ENCODE measurements around the gene NIN.
"Not testable (repeated sequence)": the region's sequence is repeated elsewhere in the genome, so short reads cannot be mapped to it uniquely, and the experiment has no call there.

NIN gene

DNA sequence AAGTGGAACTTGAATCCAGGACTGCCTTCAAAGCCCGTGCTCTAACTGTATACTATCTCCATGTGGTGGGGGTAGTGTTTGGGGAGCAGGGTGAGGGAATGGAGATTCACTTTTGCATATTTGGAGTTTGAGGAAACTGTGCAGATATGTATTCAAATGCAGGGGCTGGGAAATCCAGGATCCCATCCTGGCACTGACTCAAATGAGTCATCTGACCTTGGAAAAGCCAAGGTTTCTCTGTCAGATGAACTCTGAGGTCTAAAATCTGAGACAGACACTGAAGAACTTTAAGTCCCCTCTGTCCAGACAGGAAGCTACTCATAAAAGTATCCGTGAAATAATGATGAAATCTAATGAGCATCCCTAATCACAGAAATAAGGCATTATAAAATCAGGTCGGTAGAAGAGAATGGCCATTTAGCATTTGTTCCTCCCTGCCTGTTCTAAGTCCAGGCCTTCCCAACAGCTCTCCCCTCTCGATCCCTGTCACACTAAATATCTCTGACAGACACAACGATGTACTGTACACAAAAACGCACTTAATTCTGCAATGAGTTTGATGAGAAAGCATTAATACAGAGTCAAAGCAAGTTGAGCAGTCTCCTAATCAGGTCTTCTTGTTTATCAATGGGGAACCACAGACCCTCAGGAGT is 14.4 kb downstream of the NIN start:
- DNase-seq: no peak

DNA sequence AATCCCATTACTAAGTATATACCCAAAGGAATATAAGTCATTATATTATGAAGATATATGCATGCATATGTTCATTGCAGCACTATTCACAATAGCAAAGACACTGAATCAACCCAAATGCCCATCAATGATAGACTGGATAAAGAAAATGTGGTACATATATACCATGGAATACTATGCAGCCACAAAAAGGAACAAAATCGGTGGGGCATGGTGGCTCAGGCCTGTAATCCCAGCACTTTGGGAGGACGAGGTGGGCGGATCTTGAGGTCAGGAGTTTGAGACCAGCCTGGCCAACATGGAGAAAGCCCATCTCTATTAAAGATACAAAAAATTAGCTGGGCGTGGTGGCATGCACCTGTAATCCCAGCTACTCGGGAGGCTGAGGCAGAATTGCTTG is 15.4 kb downstream of the NIN start:
- not testable (repeated sequence) for DNase-seq

DNA sequence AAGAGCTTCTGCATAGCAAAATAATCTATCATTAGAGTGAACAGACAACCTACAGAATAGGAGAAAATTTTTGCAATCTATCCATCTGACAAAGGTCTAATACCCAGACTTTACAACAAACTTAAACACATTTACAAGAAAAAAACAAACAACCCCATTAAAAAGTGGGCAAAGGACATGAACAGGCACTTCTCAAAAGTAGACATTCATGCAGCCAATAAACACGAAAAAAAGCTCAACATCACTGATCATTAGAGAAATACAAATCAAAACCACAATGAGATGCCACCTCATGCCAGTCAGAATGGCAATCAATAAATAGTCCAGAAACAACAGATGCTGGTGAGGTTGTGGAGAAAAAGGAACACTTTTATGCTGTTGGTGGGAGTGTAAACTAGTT is 15.9 kb downstream of the NIN start:
- DNase-seq: not testable (repeated sequence)

DNA sequence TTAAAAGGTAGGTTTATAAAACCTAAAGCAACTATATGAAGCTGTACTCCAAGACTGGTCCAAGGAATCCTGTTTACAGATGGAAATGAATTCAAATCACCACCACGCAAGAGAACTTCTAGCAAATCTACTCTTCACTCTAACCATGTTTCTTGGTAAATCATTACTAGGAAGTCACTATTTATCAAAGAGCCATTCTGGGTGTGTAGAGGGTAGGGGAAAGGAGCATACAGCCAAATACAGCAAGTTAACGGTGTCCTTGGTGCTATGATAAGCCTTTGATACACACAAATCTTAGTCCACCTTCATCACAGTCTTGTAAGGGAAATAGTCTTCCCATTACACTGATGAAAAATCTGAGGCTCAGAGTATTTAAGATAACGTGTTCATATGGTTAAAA is 16.8 kb downstream of the NIN start:
- no peak for DNase-seq

DNA sequence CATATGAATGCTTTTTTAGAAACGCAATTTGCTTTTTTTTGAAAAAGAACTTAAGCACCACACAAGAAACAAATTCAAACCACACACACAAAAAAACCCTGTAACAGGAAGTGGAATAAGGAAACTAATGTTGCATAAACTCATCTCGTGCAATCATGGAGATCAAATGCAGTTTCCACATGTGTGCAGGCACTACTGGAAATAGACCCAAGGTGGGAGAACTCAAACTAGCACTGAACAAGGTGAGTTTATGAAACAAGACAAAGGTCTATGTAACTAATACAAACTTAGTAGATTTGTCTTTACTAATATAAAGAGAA is 17.5 kb downstream of the NIN start:
- DNase-seq: no peak

DNA sequence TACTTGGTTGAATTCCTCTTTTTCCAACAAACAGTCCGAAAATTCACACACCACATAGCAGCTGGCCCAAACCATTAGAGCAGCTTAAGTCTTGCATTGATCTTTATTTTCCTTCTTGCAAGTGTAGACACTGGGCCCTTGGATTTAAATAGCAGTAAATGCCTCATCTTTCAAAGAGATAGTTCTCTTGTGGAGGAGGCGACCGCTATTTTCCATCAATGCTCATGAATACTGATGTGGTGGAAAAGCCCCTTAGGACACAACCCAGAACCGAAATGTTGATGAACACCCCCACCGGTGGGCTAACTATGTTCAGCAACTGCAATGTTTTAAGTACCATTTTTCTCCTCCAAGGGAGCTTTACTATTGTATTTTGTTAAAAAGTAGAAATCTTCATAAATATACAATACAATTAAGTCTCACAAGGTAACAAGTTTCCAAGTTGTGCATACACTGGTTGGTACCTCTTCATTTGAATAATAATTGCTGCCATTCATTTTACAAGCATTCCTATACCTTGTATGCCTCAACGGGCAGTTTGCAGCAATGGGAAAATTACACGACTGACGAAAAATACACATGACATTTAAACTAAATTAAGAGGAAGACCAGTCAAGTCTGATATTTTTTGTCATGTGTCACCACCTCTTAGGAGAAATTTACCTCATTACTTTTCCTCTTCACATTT is 18.0 kb downstream of the NIN start:
- DNase-seq: no peak

DNA sequence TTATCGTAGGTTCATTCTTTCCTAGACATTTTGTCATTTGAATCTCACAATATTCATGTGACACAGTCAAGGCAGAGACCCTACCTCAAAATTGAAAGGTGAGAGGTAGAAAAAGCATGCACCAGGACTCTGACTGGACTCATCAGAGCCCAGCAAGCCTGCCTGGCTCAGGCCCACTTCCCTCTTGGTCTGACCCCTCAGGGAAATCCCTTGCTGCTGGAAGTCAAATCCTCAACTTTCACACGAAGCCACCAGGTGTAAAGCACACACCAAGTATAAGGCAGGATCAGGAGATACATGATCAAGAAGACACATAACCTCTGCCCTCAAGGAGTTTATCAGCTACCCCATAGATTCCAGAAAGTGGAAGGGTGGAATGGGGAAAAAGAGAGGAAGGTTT is 18.8 kb downstream of the NIN start:
- no peak for DNase-seq

DNA sequence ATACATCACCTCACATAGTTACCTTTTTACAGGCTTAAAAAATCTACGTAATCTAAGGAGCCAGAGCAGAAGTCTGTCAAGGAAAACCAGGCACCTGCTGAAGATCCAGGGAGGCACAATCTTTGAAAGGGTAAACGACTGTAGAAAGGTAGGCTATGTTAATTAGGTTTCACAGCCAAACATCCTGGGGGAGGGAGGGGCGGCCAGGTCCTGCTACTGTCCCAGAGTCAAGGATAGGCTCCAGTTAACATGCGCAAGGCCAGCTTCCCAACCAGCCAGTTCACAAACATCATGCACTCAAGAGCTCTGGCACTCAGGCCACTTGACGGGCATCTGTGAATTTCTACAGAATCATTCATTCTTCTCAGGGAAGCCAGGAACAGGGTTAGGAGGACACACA is 22.9 kb downstream of the NIN start:
- no peak for DNase-seq

DNA sequence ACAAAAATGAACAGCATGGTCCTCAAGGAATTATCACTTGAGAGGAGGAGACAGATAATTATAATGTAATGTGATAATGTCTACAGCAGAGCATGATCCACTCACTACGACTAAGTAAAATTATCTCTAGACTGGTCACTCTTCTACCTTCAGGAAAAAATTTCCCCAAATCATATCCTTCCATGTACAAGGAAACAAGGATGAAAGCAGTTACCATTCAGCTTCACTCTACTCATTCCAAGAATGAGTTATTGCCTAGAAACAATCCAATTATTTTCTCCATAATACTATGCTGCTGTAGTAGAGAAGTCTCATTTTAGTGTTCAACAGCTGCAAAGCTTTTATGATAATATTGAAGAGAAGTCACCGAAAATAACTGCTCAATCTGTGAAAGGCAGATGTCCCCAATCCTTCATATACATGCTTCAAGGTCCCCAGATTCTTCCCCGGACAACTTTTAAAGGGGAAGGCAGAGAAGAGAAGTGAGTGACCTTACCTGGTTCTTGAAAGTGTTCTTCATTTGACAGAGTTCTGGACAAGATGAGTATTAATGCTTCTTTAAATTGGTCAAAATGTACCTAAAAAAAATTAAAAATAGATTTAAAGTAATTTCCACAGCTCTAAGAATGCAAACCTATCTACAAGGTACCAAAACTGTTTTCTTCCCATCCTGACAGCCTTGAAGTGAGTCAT is 24.6 kb downstream of the NIN start:
- DNase-seq: no peak

DNA sequence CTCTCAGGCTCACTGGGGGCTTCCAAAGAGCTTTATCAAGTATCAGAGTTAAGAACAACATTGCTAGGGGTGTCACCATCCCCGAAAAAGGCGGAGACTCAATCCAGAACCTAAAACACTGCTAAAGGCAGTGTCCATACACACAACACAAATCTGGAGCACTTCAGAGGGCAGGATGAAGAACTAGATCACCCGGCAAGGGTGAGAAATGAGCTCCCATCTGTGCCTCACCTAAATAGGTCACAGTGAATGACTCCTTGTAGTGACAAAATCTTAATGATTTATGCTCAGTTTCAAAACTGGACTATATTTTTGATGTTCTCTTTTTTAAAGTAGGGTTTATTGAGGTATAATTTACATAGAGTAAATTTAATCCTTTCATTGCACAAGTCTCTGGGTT is 25.6 kb downstream of the NIN start:
- DNase-seq: no peak

DNA sequence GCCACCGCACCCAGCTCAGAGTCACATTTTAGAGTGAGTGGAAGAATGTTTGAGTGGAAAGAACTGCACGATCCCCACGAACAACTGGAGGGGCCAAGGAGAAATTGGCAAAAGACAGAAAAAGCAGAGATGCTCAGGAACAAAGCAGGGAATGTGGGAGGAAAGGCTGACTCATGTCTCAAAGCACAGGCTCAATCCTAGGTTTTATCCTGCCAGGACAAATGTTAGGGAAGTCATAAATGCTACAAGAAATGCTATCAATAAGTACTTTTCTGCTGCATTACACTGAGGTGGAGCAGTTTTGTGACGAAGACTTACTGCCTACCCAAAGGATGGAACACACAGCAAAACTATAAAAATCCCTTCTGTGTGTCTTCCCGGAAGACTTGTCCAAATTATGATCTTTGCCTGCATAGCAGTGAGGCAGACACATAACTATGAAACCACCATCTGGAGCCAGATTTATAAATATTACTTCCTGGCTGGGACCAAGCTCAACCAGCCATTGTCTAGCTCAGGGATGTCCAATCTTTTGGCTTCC is 26.7 kb downstream of the NIN start:
- no peak for DNase-seq

DNA sequence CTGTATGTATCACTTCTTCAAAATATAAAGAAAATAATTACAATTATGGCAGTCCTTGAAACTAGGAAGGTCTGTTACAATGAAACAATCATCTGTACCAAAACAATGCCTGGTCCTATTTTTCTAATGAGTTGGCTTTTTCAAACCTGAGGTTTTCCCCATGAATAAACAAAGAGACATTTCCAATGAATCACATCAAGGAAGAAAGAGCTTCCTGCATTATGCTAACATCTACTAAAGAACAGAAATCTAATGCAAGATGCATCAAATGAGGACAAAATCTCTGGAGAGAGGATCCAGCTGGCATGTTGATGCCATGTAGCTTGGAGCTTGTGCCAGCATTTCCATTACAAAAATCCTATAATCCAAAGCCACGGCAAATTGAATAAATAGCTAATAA is 29.3 kb downstream of the NIN start:
- DNase-seq: no peak

DNA sequence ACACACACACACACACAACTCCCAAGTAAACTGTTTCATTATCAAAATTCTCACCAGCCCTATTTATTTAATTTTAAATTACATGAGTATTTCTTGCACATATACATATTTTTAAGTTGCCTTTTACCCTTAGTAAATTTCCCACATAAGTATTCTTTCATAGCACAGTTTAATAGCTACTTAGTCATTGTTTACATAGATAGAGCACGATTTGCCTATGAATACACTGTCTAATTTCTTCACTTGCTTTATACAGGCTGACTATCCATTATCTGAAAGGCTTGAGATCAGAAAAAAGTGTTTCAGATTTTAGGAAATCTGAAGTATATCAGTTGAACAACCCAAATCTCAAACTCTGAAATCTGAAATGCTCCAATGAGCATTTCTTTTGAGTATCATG is 30.9 kb downstream of the NIN start:
- no peak for DNase-seq

DNA sequence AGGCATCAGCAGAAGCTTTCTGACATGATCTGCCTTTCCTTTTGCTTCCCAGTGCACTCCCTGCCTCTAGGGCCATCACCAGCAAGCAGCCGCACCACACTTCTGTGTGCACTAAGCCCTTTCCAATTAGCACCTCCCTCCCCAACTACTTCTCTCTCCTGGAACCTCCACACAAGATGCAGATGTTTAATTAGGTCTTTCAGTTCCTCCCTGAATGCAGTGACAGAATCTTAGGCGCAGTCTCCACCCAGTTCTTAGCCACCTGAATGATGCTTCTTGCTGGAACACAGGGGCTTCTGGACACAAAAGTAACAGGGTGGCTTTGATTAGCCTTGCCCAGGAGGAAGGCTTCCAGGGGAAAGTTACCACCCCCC is 32.9 kb downstream of the NIN start:
- DNase-seq: no peak

DNA sequence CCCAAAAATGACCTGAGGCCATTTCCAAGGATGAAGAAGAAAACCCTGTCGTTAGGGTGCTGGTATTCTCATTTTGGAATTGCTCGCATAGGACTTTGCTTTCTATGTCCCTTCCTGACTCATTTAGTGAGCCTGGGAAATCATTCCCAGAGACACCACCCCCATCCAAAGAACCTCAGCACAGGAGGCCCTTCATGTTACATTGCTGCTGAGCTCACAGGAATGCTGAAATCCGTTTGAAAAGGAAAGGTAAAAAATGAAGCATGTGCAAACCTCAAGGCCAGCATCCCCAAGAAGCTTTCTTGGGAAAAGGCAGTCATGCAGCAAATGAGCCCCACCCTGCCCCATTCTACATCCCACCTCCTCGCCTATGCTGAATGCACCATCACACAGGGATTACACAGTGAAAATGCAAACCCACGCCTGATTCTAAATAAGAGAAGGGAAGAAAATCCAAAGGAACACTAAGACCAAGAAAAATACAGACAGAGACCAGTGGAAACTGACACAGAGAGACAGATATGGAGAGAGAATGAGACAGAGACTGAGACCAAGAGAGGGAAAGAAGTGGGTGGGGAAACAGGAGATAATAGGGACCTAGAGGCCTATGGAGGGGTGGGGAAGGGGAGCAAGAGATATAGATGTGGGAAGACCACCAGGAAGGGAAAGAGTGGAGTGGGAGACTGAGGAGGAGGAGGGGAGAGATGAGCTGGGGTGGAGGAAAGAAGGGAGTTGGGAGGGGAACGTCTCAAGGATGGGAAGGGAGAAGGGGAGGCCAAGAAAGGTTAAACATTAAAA is 33.5 kb downstream of the NIN start:
- DNase-seq: no peak

DNA sequence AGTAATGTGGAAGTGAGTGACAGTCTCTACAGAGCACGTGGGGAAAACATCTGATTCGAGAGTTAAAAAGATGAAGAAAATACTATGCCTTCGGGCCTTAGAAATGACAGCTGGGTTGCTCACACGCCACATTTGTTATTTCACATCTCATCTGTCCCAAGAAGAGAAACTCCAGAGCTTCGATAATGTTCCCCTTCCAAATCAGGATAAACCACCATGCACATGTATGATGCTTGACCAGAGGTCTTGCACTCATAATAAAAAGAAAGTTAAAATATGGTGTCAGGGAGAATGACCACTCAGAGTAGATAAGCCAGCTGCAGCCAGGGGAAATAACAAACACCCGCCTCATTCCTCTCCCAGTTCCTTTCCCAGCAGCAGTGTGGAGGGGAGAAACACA is 34.6 kb downstream of the NIN start:
- no peak for DNase-seq

DNA sequence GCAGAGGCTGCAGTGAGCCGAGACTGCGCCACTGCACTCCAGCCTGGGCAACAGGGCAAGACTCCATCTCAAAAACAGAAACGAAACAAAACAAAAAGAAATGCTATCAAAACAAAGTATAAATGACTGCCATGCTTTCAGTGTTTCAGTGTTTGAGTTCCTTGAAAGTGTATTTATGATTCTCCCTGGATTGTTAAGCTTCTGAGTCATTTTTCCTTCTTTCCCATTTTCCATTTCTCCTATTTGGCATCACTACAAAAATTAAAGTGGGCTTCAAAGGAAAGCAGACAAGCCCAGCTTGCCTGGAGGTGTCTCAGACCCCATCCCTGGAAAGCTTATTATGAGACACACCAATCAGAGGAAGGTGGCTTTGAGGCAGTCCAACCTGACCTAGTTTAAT is 35.1 kb downstream of the NIN start:
- no peak for DNase-seq

DNA sequence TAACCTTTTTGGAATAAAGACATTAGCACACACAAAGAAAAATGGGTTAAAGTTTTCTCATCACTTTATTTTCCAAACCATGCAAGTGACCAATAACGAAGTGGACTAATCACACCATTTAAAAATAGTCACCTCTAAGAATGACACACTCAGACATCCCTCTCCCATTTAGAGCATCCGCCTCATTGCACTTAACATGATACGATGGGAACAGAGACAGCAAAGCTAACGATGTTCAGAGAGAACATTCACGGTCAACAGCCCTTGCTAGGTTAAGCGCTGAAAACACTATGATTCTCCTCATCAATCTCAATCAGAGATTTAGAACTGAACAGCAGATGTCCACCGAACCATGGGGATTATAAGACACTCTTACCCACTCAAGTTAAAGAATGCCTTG is 35.8 kb downstream of the NIN start:
- no peak for DNase-seq

DNA sequence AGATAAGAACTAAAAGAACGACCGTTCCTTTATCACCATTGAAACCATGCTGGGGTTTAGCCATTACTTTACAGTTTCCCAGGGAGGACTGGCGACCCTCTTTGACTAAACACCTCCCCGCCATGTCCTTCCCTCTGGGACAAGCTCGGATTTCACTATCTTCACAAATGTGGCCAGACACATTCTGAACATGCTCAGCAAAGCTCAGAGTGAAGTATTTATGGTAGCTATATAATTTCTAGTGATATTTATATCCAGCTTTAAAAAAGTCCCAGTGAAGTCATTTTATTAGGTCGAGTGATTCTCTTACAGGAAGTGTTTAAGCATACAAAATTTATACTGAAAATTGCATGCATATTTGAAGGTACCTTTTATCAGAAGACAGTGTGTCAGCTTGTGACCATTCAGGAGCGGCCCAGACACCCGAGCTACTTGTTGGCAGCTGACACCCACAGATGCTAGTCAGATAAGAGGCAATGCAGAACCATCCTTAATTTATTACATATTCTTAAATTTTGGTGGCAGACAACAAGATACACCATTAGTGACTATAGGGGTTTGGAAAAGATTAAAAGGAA is 36.8 kb downstream of the NIN start:
- no peak for DNase-seq

DNA sequence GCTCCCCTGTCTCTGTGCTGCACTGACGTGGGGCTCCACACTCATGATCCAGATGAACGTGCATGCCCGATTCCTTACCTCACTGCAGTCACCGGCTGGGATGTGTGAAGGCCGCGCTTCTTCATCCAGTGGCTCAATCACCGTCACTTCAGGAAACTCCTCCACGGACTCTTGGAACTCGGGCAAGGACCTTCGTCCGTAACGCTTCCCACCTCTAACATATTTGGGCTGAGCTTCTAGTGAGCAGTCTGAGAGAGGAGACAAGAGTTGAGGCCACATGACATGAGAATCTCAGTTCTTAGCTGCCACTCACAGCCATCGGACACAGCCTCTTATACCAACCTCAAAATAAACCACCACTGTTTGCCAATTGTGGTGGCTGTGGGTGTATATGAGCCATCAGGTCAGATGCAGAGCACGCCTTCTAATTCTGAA is 38.3 kb downstream of the NIN start:
- no peak for DNase-seq

DNA sequence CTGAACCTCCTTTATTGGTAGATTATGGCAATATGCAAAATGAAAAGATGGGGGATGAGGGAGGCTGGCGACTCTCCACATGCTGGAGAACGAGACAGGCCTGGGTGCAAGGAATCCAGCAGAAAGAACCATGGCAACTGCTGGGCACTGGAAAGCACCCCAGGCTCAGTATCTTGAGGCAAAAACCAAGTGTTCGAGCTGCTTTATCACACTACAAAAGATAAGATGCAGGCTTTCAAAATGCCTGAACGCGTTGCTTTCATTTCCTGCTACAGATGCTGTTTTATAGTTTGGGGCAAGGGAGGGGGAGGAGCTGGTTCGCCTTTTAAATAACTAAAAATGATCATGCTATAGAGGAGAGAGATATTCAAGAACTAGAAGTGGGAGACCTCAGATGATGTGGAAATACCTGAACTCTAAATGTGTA is 38.9 kb downstream of the NIN start:
- DNase-seq: no peak

DNA sequence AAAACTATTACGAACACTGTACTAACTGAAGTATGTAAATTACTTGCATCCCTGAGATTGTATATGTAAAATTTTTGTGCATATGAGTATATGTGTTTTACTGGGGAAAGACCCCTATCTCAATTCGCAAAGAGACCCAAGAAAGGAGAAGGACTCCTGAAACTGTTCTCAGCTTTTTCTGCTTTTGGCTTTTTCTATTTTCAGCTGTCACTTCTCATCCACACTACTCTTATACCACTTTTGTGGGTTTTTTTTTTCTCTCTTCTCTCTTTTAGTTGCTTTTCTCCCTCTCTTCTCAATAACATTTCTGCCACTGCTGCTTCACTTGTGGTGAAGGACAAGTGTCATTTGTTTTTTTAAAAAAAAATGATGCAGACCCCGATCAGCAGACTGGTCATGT is 39.8 kb downstream of the NIN start:
- DNase-seq: no peak

DNA sequence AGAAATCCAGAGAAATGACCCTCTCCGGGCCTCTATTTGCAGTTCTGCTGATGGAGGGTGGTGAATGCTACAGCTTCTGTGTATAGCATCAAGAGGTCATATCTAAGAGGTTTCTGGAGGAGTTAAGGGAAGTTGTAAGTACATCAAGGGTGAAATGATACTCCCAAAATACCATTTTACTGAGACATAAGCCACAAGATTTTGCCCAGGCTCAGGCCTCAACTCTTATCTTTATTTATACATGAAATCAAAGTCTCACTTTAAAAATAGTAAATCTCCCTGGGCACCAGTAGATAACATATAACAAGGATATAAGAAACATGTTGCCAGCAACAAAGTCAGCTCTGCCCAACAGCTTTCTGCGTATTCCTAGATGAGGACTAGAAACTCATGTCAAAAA is 40.4 kb downstream of the NIN start:
- no peak for DNase-seq
